ENCODE results near the gene OPRL1. TPM values are rescaled to one million over a fixed set of nuclear protein-coding genes. Genes with fewer than 3 reads are reported as not detected.

Gene OPRL1
- polyA plus RNA-seq, 3 donors = 7.0 to 9.0 (median 8.8) TPM

GRCh38 chr20:64113444-64113775 is 33.5 kb downstream of the OPRL1 start:
- Mint-ChIP-seq H3K9me3 (no peaks in the 10 kb centered on the region), H3K36me3 (no peaks in the 10 kb centered on the region), H3K4me1 (no peaks in the 10 kb centered on the region), H3K27ac (no peak overlapping the region), H3K27me3 (ENCODE audit: low read depth in 3 of 3) (peaks cover 6 to 13% (median 7%) of the 10 kb centered on the region in 3 donors), H3K4me3 (no peak overlapping the region)
- Histone ChIP-seq H3K36me3 (replicated peaks in 1 of 2; ENCODE audit: control insufficient read depth in 1 of 2, insufficient read depth in 2 of 2, low read length in 2 of 2) (no peaks in the 10 kb centered on the region), H3K27ac (ENCODE audit: low read depth in 1 of 2, low read length in 2 of 2) (no peak overlapping the region), H3K4me2 (replicated peaks; ENCODE audit: extremely low read depth, low read length, poor library complexity, severe bottlenecking) (no peak overlapping the region), H3K79me2 (ENCODE audit: insufficient read depth, low read length) (no peaks in the 10 kb centered on the region), H2AFZ (ENCODE audit: insufficient read depth, low read depth, low read length, poor library complexity, severe bottlenecking) (no peak overlapping the region), H3K4me3 (replicated peaks in 1 of 3; ENCODE audit: low read depth in 2 of 3, low read length in 3 of 3) (no peak overlapping the region), H3K4me1 (ENCODE audit: control insufficient read depth in 1 of 2, insufficient read depth in 2 of 2, low read length in 2 of 2) (peaks cover 0 to under 1% of the 10 kb centered on the region in 2 donors), H3K9me3 (replicated peaks in 1 of 2; ENCODE audit: control insufficient read depth in 1 of 2, insufficient read depth in 1 of 2, low read length in 2 of 2) (no peaks in the 10 kb centered on the region), H3K27me3 (ENCODE audit: control insufficient read depth in 2 of 2, insufficient read depth in 2 of 2, low read length in 2 of 2) (no peaks in the 10 kb centered on the region), H4K20me1 (ENCODE audit: insufficient read depth, low read length) (no peaks in the 10 kb centered on the region), H3K9ac (ENCODE audit: insufficient read depth, low read length, poor library complexity, severe bottlenecking) (no peak overlapping the region)
- WGBS (ENCODE audit: insufficient coverage) = 91% methylated on average over 3 of the region's 6 CpGs
- intact Hi-C loops (cut with micrococcal nuclease) = no loop called here
- TF ChIP-seq, protein P1, sequence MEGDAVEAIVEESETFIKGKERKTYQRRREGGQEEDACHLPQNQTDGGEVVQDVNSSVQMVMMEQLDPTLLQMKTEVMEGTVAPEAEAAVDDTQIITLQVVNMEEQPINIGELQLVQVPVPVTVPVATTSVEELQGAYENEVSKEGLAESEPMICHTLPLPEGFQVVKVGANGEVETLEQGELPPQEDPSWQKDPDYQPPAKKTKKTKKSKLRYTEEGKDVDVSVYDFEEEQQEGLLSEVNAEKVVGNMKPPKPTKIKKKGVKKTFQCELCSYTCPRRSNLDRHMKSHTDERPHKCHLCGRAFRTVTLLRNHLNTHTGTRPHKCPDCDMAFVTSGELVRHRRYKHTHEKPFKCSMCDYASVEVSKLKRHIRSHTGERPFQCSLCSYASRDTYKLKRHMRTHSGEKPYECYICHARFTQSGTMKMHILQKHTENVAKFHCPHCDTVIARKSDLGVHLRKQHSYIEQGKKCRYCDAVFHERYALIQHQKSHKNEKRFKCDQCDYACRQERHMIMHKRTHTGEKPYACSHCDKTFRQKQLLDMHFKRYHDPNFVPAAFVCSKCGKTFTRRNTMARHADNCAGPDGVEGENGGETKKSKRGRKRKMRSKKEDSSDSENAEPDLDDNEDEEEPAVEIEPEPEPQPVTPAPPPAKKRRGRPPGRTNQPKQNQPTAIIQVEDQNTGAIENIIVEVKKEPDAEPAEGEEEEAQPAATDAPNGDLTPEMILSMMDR (IDR thresholded peaks at IDR 0.05) = no peak
- no peak for DNase-seq

DNA sequence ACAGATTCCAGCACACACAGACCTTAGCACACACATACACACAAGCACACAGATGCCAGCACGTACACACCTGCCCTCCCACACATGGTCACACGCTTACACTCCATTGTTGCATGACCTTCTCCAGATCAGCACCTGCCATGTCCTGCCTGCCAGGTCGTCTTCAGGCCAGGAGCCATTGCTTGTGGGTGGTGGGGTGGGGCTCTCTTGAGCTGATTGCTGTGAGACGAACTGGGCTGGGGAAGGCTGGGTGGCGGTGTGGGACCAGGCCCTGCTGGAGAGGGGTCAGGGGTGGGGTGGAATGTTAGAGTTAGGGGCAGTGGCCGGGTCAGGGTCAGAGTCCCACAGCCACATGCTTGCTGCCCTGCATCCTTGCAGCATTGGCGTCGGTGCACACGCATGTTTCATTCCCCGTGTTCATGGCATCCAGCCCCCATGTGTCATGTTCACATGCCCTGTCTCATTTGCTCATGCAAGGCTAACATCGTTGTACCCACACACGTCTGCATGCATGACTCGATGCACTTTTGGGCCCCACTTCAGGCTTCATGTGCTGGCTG is 34.0 kb downstream of the OPRL1 start:
- TF ChIP-seq, protein P1 (IDR thresholded peaks at IDR 0.05) = no peak
- H3K4me1 ChIP-seq (ENCODE audit: control insufficient read depth in 1 of 2, insufficient read depth in 2 of 2, low read length in 2 of 2) = no peaks in the 10 kb centered on the region
- WGBS (ENCODE audit: insufficient coverage) = 93% methylated on average over 12 of the region's 13 CpGs
- no peaks in the 10 kb centered on the region for H3K36me3 Mint-ChIP-seq
- no peak overlapping the region for H3K4me3 ChIP-seq (replicated peaks in 1 of 3; ENCODE audit: low read depth in 2 of 3, low read length in 3 of 3)
- no peak overlapping the region for H3K4me3 Mint-ChIP-seq
- H3K9me3 ChIP-seq (replicated peaks in 1 of 2; ENCODE audit: control insufficient read depth in 1 of 2, insufficient read depth in 1 of 2, low read length in 2 of 2) = no peaks in the 10 kb centered on the region
- H3K27me3 Mint-ChIP-seq (ENCODE audit: low read depth in 3 of 3) = peaks cover 5 to 9% (median 6%) of the 10 kb centered on the region in 3 donors
- intact Hi-C loops (cut with micrococcal nuclease) = no loop called here
- no peak overlapping the region for H2AFZ ChIP-seq (ENCODE audit: insufficient read depth, low read depth, low read length, poor library complexity, severe bottlenecking)
- H3K27me3 ChIP-seq (ENCODE audit: control insufficient read depth in 2 of 2, insufficient read depth in 2 of 2, low read length in 2 of 2) = no peaks in the 10 kb centered on the region
- no peak for DNase-seq
- H3K27ac ChIP-seq (ENCODE audit: low read depth in 1 of 2, low read length in 2 of 2) = no peak overlapping the region
- no peaks in the 10 kb centered on the region for H3K4me1 Mint-ChIP-seq
- H3K27ac Mint-ChIP-seq = no peak overlapping the region
- H3K36me3 ChIP-seq (replicated peaks in 1 of 2; ENCODE audit: control insufficient read depth in 1 of 2, insufficient read depth in 2 of 2, low read length in 2 of 2) = no peaks in the 10 kb centered on the region
- H3K79me2 ChIP-seq (ENCODE audit: insufficient read depth, low read length) = no peaks in the 10 kb centered on the region
- no peaks in the 10 kb centered on the region for H4K20me1 ChIP-seq (ENCODE audit: insufficient read depth, low read length)
- no peaks in the 10 kb centered on the region for H3K9me3 Mint-ChIP-seq
- no peak overlapping the region for H3K4me2 ChIP-seq (replicated peaks; ENCODE audit: extremely low read depth, low read length, poor library complexity, severe bottlenecking)
- H3K9ac ChIP-seq (ENCODE audit: insufficient read depth, low read length, poor library complexity, severe bottlenecking) = no peak overlapping the region

Measured in CD14-positive monocyte (primary cell).